Stimulated activated CD4-positive, alpha-beta T cell treated with anti-CD3 and anti-CD28 coated beads, Interleukin-1b, Interleukin-23, amount 100 ng/mL, for 4 hours (primary cell): ENCODE data around the gene AMOT.

Source experiments
- DNase-seq, 2 donors: peaks; one replicate each; pipeline ENCODE4 v3.0.0-alpha.2; 2020; ENCODE audit warnings: low read depth in 2 of 2

Gene AMOT

DNA sequence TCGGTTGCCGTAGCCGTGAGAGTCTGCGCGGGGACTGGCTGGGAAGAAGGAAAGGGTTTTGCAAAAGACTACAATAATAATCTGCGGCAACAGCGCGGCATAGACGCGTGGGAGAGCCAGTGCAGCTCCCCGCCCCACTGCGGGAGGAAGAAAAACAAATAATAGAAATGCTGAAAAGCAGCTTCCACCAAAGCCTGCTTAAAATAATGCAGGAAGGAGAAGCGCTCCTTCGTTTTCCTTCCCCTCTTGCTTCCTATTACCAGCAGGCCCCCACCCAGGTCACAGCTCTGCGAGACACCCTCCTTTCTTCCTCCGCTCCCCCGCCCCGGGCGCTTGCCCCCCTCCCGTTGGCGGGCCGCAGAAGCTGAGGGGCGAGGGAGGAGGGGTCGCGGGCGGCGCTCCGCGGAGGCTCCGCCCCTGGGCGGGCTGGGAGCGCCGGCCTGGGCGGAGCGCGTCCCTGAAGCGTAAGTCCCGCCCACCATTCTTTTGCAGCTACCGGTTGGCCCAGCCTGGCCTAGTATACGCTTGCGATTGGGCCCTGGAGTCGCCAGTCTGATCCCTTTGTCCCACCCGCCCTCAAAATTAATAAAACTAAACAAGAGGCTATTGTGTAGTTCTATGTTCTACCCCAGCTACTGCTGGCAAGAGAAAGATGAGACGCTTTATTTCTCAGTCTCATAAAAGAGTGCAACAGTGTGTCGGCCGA lies 636 bp upstream of the AMOT start:
- peak; percentile 50 to 60 for DNase-seq

DNA sequence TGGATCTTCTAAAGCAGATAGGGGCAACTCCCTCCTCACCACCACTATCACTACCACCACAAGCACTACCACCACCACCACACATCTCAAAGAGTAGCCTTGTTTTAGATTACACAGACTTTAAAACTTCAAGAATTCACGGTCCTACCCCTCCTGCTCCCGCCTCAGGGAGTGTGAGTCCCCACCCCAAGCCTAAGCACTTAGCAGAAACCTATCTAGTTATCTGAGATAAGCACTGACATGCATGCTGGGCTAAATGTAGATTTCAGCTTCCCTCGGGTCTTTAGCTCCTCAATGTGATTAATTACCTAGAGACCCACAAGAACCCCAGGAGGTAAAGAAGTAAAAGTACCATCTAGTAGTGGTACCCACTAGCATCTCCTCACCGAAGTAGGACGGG lies 775 bp downstream of the AMOT start:
- no peak for DNase-seq

DNA sequence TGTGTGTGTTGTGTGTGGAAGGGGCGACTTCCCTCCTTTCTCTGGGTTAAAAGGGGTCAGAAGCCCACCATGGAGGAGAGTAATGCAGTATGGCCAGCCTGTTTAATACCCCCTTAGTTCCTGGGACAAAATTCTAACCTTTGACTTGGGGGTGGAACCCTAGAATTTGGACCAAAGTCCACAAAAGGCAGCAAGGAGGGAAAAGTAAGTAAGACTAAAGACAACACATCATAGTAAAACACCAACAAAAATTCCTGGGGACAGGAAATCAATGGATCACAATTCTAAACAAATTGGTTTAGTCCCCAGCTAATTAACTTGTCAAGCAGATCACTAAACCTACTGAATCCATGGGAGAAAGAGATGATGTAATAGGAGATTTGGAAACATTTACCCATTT lies 3.1 kb downstream of the AMOT start:
- no peak for DNase-seq

DNA sequence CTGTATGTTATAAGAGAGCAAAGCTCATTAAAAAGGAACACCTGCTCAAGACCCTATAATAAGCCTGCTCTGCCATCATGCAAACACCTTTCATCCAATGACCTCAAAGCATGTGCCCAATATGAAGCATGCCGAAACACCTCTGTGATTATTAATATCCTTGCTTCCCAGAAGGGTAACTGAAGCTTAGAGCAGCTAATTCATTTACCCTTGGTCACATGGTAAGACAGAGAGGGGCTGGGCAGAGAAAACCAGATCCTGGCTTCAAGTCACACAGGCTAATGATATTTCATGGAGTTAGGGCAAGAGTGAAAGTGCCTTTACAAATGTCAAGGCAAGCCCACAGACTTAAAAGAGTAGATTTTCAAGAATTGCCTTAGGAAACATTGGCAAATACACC lies 5.6 kb downstream of the AMOT start:
- DNase-seq, result no peak

DNA sequence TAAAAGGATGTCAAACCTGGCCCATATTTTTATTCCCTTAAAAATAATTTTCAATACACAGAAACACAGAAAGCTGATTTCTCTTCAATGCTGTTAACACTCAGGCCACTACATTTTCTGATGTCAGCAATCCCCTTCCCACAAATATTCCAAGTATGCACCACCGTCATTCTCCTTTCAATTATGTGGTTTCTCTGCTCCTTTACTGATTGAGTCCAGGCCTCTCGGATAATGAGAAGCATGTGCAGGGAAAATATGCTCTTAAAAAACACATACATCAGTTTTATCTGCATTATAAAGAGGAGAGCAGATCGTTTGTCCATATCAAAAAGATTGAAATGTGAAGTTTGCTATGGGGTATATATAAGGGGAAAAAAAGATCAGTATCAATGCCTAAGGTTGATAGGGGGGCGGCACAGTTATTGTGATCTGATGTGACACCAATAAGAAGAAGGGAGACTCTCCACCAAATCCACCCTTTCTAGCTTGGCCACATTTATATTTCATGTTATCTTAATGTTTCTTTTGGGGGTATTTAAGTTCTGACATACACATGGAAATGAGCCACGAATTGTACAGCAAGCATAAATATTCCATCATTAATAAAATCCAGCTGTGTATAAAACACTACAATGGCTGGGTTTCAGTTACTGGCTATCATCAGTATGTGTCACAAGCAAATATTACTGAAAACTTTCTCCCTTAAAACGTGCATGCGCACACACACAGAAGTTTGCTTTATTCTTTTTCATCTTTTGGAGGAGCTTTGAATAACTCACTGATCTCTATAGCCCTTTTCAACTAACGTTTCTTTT lies 6.4 kb downstream of the AMOT start:
- DNase-seq, result no peak

DNA sequence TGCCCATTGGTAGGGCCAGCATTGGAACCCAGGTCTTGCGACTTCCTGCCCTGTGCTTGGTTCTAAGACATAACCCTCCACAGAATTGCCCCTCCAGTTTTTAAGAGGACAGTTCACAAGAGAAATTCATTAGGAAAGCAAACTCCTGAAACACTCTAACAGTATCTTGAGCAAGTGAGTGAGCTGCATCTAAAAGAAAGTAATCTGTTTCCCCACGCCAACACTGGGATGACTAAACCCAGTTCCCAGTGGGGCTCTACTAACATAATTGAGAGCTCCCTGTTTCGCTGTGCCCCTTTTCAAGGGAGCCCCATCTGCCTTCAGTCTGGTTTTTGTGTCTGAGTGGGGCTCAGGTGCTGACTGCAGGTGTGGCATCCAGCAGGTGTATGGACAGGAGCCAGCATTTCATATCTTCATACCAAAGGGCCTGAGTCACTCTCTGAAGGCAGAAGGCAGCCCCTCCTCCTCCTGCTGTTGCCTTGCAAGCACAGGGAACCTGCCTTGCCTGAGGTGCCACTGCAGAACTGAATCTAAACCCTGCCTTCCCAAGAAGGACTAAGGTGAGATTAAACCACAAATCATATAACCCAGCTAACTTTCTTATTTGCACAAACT lies 8.0 kb downstream of the AMOT start:
- no peak for DNase-seq

DNA sequence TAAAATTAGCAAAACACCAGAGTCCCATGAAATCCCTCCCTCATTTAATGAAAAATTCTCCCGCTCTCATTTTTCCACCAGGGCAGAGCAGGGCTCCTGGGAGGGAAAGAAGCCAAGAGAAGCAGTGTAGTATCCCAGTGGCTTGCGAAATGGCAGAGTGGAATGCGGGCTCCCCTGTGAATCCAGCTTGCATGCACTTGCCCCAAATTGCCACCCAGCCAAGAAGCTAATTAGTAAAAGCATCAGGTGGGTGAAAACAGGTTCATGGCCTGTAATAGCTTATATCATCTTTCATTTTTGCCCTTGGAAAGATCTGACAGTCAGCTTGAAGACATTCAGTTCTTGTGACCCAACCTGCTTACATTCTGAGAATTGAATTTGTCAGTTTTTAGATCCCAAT lies 10.1 kb downstream of the AMOT start:
- DNase-seq, result no peak

DNA sequence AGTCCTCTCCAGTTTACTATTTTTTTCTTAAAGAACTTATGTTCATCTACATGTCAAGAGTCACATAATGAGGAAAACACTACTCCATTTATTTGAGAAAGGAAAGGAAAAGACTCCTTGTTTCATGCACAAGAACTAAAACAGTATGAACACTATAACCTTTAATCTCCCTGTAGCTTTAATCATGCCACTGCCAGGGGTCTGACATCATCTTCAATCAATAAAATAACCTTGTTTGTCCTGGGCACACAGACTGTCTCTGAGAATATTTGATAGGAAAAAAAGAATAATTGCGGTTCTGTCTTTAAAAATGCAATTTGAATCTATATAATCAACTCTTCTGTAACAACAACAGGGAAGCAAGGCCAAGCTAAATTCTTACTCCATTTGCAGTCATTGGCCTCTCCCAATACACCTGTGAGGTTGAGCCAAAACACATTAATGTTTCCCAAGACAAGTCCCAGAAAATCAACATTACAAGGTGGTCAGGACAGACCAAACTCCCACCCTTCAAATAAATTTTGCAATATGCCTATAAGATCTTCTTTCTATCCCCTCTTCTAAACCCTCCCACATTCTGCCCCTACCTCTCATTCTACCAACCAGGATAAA lies 13.2 kb downstream of the AMOT start:
- no peak for DNase-seq

DNA sequence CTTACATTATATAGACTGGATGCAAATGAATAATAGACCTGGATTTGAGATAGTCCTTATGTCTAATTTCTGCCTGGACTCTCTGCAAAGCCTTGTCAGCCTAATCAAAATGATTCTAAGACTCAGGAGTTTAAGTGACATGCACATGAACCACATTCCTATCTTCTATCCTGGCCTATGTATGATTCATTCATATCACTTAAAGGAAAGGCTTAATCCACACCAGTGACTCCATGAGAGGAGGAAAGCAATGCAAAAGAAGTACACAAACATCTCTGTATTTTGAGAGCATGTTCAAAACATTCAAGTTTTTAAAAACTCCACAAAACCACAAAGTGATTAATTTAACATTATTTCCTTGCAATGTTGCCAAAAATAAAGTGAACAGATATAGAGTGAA lies 14.6 kb downstream of the AMOT start:
- no peak for DNase-seq

DNA sequence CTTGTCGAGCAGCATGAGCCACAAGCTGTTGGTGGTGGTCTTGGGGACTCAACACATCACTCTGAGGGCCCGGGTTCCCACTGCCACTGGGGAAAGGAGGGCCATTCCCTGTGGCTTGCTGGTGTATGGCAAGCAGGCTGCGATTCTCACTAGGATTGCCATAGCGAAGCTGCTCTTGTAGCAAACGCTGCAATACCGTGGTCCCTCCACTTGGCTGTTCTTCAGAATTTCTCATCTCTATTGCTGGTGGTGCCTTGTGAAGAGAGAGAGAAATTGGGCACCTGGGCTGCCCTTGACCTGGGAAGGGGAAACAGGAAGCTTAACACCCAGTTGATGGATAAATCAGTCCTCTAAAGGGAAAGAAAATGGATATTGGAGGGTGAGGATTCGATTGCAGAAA lies 17.7 kb downstream of the AMOT start:
- no peak for DNase-seq

DNA sequence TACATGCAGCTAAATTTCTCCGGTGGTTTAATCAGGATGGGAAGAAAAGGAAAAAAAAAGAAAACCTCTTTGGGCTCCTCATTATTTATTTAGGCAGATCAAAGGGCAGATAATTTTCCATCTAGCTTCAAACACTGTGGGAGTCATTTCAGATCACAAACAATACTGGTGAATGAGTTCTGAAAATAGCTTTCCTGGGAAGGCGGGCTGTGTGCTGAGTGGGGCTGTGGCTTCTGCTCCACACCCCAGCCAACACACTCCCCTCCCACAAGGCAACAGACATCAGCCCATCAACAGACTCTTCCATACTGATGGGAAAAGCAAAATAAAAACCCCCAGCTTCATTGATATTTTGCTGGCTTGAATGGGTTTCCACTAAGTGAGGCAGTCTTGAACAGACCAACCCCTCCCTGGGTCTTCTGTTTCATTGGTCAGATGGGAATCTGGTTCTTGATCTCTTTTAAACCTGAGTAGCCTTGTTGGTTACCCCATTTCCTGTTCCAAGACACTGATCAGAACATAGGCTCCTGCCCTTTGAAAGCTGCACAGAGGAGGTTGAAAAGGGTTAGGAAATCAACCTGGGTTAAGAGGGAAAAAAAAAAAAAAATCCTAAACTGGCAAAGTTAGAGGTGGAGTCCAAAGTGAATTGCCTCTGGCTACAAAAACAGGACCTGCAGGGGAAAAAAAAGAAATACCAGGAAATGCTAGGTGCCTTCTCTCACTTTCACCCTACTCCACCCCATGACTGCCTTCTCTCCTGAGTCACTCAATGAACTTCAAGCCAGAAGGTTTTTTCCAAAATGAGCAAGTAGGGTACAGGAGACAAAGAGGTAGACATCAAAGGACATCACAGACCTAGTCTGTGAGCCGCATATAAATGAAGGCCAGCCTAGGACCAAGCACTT lies 20.0 kb downstream of the AMOT start:
- DNase-seq, result no peak

DNA sequence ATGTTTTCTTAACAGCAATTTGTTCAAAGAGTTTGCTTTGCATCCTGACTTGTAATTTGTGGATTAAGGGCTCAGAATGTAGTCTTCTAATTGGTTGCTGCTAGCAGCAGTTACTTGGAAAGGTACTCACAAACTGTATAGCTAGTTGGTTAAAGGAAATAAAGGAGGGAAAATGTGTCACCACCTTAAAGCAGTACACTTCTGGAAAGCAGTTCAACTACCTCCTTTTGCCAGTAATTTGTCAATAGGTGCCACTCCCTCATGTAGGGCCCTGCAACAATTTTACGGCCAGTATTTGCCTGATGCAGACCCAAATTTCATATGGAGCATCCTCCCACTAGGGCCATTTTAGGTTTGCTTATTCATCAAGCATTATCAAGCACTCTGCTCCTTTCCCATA lies 20.8 kb downstream of the AMOT start:
- DNase-seq, result no peak

DNA sequence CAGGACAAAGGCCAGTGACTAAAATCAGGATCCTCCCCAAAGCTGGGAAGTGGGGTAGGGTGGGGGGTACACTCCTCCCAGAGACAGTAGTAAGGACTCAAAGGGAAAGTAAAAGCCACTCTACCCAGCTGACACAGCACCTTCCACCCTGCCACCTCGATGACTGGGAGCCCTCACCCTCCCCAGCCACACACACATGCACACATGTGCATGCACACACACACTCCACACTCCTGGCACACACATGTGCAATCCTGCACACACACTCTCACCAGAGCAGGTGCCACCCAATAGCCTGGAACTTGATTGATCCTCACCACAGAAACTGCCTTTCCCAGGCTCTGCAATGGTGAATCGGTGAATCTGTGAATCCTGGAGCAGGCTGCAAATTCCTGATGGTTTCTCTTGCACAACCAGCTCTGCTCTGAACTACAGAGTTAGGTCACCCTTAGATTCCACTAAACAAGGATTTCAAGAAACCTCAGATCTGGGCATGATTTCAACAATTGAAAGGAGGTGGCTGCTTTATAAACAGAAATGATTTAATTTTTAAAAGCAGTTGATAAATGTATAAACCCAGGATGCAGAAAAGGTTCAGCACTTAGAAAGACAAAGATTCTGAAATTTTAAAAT lies 21.5 kb downstream of the AMOT start:
- DNase-seq, result no peak

DNA sequence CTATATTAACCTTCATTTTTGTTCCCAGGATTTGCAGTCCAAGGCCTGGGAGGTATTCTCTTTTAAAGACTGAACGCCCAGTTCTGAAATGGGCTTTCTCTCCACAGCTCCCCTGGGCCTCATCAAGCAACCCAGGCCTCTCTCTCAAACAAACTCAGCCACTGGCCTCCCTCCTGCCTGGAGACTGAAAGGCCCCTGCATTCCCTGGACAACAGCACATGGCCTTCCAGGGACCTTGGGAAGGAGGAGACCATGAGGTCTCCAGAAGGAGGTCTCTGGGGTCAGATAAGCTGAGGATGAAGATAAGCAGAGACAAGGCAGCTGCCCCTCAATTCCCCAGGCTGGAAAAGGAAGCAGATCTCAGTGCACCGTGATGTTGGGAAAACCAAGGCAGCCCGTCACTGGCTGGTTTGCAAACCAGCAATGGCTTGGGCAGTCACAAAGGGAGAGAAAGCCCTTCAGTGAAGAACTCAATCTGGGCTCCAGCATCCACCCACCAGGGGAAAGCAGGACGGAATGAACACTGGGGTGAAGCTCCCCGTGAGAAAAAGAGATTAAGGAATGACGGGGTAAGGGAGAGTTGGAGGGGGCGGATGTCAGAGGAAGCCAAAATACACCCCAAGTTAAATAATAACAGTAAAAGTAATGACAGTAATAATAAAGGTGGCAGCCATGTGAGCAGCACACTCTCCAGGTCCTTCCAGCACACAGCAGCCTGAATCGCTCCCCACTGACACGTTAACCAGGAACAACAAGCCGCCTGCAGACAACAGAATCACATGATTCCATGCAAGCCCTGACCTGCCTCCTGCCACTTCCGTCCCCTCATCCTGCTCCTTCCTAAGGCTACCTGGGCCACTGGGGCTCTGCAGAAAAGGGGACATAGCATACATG lies 22.3 kb downstream of the AMOT start:
- DNase-seq, result no peak

DNA sequence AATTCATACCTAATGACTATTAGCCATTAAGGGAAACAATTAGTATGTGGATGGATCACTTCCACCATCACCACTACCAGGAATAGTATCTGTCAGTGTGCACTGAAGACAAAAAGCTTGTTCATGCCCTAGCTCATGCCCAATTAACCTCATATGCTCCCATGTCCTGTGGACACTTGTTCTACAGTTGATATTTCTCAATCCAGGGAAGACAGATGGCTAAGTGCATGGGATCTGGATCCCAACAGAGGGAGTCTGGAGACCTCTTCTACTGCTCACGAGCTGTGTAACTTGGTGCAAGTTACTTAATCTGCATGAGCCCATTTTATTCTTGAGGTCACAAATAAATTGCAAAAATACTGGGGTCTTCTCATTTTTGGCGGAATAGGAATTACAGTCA lies 23.7 kb downstream of the AMOT start:
- DNase-seq, result no peak

DNA sequence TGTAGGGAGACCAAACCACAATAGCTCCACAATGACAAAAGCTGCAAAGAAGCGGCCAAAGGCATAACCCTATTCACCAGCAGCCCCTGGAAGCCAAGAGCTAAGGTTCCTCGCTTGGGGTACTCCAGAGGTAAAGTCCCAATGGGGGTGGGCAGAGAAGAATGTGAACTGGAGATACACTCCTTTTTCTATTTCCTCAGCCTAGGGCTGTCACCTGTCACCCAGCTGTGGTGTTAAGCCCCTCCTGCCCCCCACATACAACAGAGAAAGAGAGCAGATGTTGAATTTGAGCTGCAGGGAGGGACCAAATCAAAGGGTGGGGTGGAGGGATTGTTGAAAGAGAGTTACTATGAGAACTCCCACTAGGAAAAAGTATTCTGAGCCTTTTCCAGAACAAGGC lies 26.1 kb downstream of the AMOT start:
- no peak for DNase-seq

DNA sequence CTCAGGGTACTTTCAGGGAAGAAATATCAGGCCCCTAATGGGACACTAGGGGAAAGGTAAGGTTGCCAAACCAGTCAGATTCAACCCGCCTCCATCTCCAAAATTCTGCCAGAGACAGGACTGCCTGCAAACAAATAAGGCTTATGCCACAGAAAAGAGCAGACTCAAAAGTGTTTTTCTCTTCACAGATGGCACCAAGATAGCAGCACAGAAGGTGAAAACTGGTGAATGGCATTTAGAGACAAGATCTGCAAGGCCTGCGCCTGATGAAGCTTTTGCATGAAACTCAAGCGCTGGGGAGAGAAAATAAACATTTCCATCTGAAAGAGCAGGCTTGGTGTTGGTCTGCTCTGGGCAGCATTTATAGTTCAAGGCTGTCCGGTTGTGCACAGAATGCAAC lies 27.9 kb downstream of the AMOT start:
- no peak for DNase-seq

DNA sequence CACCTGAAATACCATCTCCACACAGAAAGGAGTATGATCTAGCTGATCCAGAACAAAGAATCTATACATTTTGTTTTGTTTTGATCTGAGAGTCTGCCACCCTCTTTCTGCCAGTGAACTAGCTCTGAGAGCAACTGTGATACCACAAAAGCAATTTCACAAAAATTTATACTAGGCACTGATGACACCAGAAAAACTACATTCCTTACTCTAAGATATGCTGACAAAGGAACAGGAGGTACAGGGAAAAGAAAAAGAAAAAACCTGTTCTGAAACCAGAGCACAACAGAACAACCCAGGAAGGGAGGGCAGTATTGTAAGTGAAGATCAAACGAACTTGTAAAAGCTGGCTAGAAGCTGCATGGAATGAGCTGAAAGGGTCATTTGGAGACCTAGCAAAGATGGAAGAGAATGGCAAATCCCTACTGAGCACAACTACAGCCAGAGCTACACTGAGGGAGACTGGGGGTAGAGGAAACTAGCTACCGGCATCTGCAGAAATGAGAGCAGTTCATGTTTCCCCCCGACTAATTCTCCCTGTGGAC lies 31.9 kb downstream of the AMOT start:
- DNase-seq, result no peak

DNA sequence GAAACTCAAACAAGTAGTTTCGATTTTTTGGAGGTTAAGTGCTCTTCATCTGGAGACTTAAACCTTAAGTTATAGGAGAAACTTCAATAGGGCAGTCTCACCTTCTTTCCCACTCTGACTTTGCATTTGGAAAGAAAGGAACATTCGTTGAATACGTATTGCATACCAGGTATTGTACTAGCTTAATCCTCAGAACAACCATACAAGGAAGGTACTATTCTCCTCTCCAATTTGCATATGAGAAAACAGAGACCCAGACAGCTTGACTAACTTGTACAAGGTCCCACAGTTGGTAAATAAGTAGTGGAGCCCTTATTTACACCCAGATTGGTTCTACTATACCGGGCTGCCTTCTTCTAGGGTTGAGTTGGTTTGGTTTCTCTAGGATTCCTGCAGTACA lies 32.6 kb downstream of the AMOT start:
- DNase-seq, result no peak

DNA sequence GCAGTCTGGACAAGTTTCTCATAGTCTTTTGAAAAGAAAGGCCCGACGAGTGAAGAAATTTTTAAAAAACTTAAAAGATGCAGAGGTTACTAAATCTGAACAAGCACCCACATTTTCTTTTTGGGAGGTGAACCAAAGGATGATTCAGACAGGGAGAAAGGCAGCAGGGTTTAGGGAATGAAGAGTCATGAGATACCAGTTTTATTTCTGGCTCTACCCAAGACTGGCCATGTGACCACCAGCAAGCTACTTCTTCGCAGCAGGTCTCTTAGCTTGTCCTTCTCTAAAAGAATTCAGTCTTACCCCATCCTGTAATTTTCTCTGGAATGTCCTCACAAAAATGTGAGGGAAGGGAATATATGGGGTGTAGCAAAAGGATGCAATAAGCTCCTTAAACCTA lies 37.6 kb downstream of the AMOT start:
- DNase-seq, result no peak
